ENCODE measurements around the gene NAV3.

- TF ChIP-seq CTCF (conservative IDR thresholded peaks at IDR 0.05; ENCODE audit: low read depth, low read length) (no peak; the same call in 1 of the 2 replicates), EZH2phosphoT487 (IDR thresholded peaks at IDR 0.05; ENCODE audit: borderline replicate concordance, low read length) (no peak)
These were observed 271.4 kb downstream of the NAV3 start for GRCh38 chr12:78101946-78102635.

Measured in PC-3 (cell line).